Tibial artery (tissue), 4 donors: ENCODE measurements around the gene SNX20.
A peak's percentile ranks its signal among the peaks of the same experiment; 100 is the strongest.

Experiments used
- DNase-seq, 2 donors: peaks; one replicate each; pipeline ENCODE4 v3.0.0-alpha.2; 2019
- H3K27ac ChIP-seq, 2 donors: fragments of 200-600 bp; sonication (generic) in 1 of 2; 1 replicate in 1 of 2; 2 replicates in 1 of 2; pipeline ENCODE4 v1.5.1; 2018 to 2019; ENCODE audit warnings: mild to moderate bottlenecking in 1 of 2
- H3K27me3 ChIP-seq, 2 donors: fragments of 200-600 bp; sonication (generic) in 1 of 2; one replicate each; pipeline versions ENCODE4 v1.5.1 to v1.6.0; 2016 to 2019
- H3K36me3 ChIP-seq, 3 donors: fragments of 200-600 bp; sonication (generic) in 2 of 3; one replicate each; pipeline ENCODE4 v1.5.1; 2016 to 2019; ENCODE audit warnings: mild to moderate bottlenecking in 2 of 3
- H3K4me1 ChIP-seq, 4 donors: fragments of 200-600 bp; sonication (generic) in 2 of 4; 1 replicate in 3 of 4; 2 replicates in 1 of 4; pipeline ENCODE4 v1.5.1; 2016 to 2019
- H3K4me3 ChIP-seq, 2 donors: fragments of 200-600 bp; sonication (generic) in 1 of 2; 1 replicate in 1 of 2; 2 replicates in 1 of 2; pipeline ENCODE4 v1.5.1; 2018 to 2019; ENCODE audit warnings: mild to moderate bottlenecking in 2 of 2
- H3K9me3 ChIP-seq, 3 donors: fragments of 200-600 bp; sonication (generic) in 1 of 3; one replicate each; pipeline ENCODE4 v1.5.1; 2016 to 2019
- CTCF ChIP-seq, 2 experiments: fragments of 200-600 bp in 1 of 2; fragments of 450-650 bp in 1 of 2; IDR thresholded peaks; one replicate each; pipeline ENCODE4 v1.5.1; 2017 to 2019; ENCODE audit warnings: antibody characterized with exemption in 2 of 2, mild to moderate bottlenecking in 1 of 2, moderate library complexity in 1 of 2
- intact Hi-C: fragments of 100-400 bp; cut with DNase I; formaldehyde crosslinking; loops from one replicate; pipeline ENCODE4 v1.15.0; 2023; ENCODE audit warnings: low total_unique reads

The SNX20 gene

GRCh38 chr16:50696126-50696525 is 15.0 kb upstream of the SNX20 start:
- Histone ChIP-seq H3K36me3 (no peaks in the 10 kb centered on the region), H3K4me1 (peaks cover 0 to 36% (median 19%) of the 10 kb centered on the region in 4 donors), H3K4me3 (no peak overlapping the region), H3K9me3 (no peaks in the 10 kb centered on the region), H3K27ac (peak overlapping the region; percentile 0 to 60), H3K27me3 (no peaks in the 10 kb centered on the region)
- intact Hi-C loops, result loop anchor here (10.0 kb wide), 1 partner anchor 49 kb away; the partner anchor contains the start of gene CYLD
- TF ChIP-seq CTCF (IDR thresholded peaks at IDR 0.05), result no peak
- DNase-seq, result peak in 1 of 2 donors; percentile 49

GRCh38 chr16:50695017-50696000 is 14.2 kb upstream of the SNX20 start:
- TF ChIP-seq CTCF (IDR thresholded peaks at IDR 0.05), result no peak
- Histone ChIP-seq H3K36me3 (no peaks in the 10 kb centered on the region), H3K4me3 (no peak overlapping the region), H3K9me3 (no peaks in the 10 kb centered on the region), H3K27ac (no peak overlapping the region), H3K27me3 (no peaks in the 10 kb centered on the region), H3K4me1 (peaks cover 0 to 36% (median 19%) of the 10 kb centered on the region in 4 donors)
- DNase-seq, result peak; percentile 61 to 72
- intact Hi-C loops, result loop anchor here (10.0 kb wide), 1 partner anchor 49 kb away; the partner anchor contains the start of gene CYLD

- no peak overlapping the region for H3K4me3 ChIP-seq
- peak in 1 of 2 donors; percentile 57 for DNase-seq
- H3K27ac ChIP-seq, result no peak overlapping the region
- H3K4me1 ChIP-seq, result peaks cover 0 to 36% (median 19%) of the 10 kb centered on the region in 4 donors
- no peaks in the 10 kb centered on the region for H3K36me3 ChIP-seq
- no peak for TF ChIP-seq CTCF (IDR thresholded peaks at IDR 0.05)
- H3K9me3 ChIP-seq, result no peaks in the 10 kb centered on the region
- H3K27me3 ChIP-seq, result no peaks in the 10 kb centered on the region
- intact Hi-C loops, result loop anchor here (10.0 kb wide), 1 partner anchor 51 kb away; the partner anchor contains the start of gene CYLD
Observed at GRCh38 chr16:50694206-50694605, 13.1 kb upstream of the SNX20 start.

GRCh38 chr16:50692999-50693781 is 12.1 kb upstream of the SNX20 start, which contains the start of gene NOD2:
NOD2 (plus strand) TSS chr16:50693606; CDS start chr16:50699496, 5,890 bp downstream.
- H3K27ac ChIP-seq, result peak within 1 kb of the TSS in 1 of 2 donors; percentile 39
- H3K36me3 ChIP-seq, result no peaks in the 10 kb centered on the region
- no peaks in the 10 kb centered on the region for H3K9me3 ChIP-seq
- no peaks in the 10 kb centered on the region for H3K27me3 ChIP-seq
- H3K4me1 ChIP-seq, result peaks cover 0 to 32% (median 20%) of the 10 kb centered on the region in 4 donors
- peak within 1 kb of the TSS; percentile 48 to 58 for H3K4me3 ChIP-seq
- DNase-seq, result peak in 1 of 2 donors; percentile 65
- intact Hi-C loops, result loop anchor here (10.0 kb wide), 1 partner anchor 52 kb away; the partner anchor contains the start of gene CYLD
- no peak for TF ChIP-seq CTCF (IDR thresholded peaks at IDR 0.05)

GRCh38 chr16:50692644-50692998 is 11.5 kb upstream of the SNX20 start:
- DNase-seq, result peak in 1 of 2 donors; percentile 17
- H3K4me1 ChIP-seq, result peaks cover 0 to 30% (median 18%) of the 10 kb centered on the region in 4 donors
- no peaks in the 10 kb centered on the region for H3K27me3 ChIP-seq
- no peak overlapping the region for H3K4me3 ChIP-seq
- no peaks in the 10 kb centered on the region for H3K9me3 ChIP-seq
- no peaks in the 10 kb centered on the region for H3K36me3 ChIP-seq
- intact Hi-C loops, result loop anchor here (10.0 kb wide), 1 partner anchor 52 kb away; the partner anchor contains the start of gene CYLD
- no peak overlapping the region for H3K27ac ChIP-seq
- no peak for TF ChIP-seq CTCF (IDR thresholded peaks at IDR 0.05)
